ENCODE data around the gene ZMYM5. TPM values are rescaled to one million over a fixed set of nuclear protein-coding genes. Genes with fewer than 3 reads are reported as not detected.

ZMYM5 gene
- total and polyA plus RNA-seq, 11 donors = 5.0 to 10.2 (median 7.4) TPM

GRCh38 chr13:19864746-19865309 is 1.4 kb upstream of the ZMYM5 start:
- Histone ChIP-seq H3K27me3 (no peaks in the 10 kb centered on the region), H3K36me3 (no peaks in the 10 kb centered on the region), H3K4me1 (peaks cover 0 to 32% (median 19%) of the 10 kb centered on the region in 12 donors), H3K4me3 (peak overlapping the region; percentile 38 to 97 (median 88)), H3K27ac (peak overlapping the region; percentile 89 to 100 (median 98)), H3K9me3 (no peaks in the 10 kb centered on the region)
- peak in 2 of 4 donors; percentile 0 to 6 for ATAC-seq
- DNase-seq = peak in 4 of 5 donors; percentile 61 to 64 (median 62)
- TF ChIP-seq CTCF (IDR thresholded peaks at IDR 0.05) (peak; percentile 50 to 77 (median 64)), POLR2A (IDR thresholded peaks at IDR 0.05) (no peak)
- 14 to 17% (median 15%) methylated on average over 24 to 26 of the region's 26 CpGs for WGBS, 4 donors
- intact Hi-C loops (cut with DNase I) = loop anchor here in 9 of 10 donors (2.0 to 10.0 kb wide), 6 partner anchors 82 to 233 kb away; partner anchors contain the start of genes MPHOSPH8 (in 6 of the 9), PSPC1 (in 3 of the 9) and ZMYM2 (in 3 of the 9)

- Histone ChIP-seq H3K4me1 (peaks cover 0 to 32% (median 19%) of the 10 kb centered on the region in 12 donors), H3K4me3 (peak overlapping the region; percentile 38 to 97 (median 88)), H3K36me3 (peaks cover 0 to 6% (median 0%) of the 10 kb centered on the region in 9 donors), H3K27me3 (no peaks in the 10 kb centered on the region), H3K27ac (peak overlapping the region; percentile 89 to 100 (median 98)), H3K9me3 (no peaks in the 10 kb centered on the region)
- 1 to 3% (median 2%) methylated on average over 25 to 54 of the region's 54 CpGs for WGBS, 4 donors
- intact Hi-C loops (cut with DNase I) = loop anchor here in 8 of 10 donors (2.0 to 10.0 kb wide), 6 partner anchors 81 to 232 kb away; partner anchors contain the start of genes MPHOSPH8 (in 6 of the 8), PSPC1 (in 3 of the 8) and ZMYM2 (in 2 of the 8)
- ATAC-seq (peak in 3 of 4 donors; percentile 4 to 43 (median 42)), DNase-seq (peak; percentile 71 to 91 (median 79))
- no peak for TF ChIP-seq CTCF (IDR thresholded peaks at IDR 0.05)
- TF ChIP-seq POLR2A (IDR thresholded peaks at IDR 0.05) = no peak
These were observed 736 bp upstream of the ZMYM5 start for GRCh38 chr13:19864024-19864745.

GRCh38 chr13:19862481-19863313 is 752 bp downstream of the ZMYM5 start:
- Histone ChIP-seq H3K9me3 (no peaks in the 10 kb centered on the region), H3K27me3 (no peaks in the 10 kb centered on the region), H3K36me3 (peaks cover 0 to 21% (median 5%) of the 10 kb centered on the region in 9 donors), H3K27ac (peak overlapping the region; percentile 78 to 100 (median 97)), H3K4me1 (peaks cover 0 to 34% (median 20%) of the 10 kb centered on the region in 12 donors), H3K4me3 (peak overlapping the region; percentile 73 to 97 (median 88))
- 1% methylated on average over 27 to 64 of the region's 66 CpGs for WGBS, 4 donors
- intact Hi-C loops (cut with DNase I) = loop anchor here in 8 of 10 donors (1.0 to 10.0 kb wide), 9 partner anchors 80 to 230 kb away; partner anchors contain the start of genes MPHOSPH8 (in 6 of the 8), PSPC1 (in 6 of the 8) and ZMYM2 (in 6 of the 8)
- TF ChIP-seq CTCF (IDR thresholded peaks at IDR 0.05) = no peak
- no peak for TF ChIP-seq POLR2A (IDR thresholded peaks at IDR 0.05)
- ATAC-seq (no peak), DNase-seq (peak in 4 of 5 donors; percentile 21 to 39 (median 33))

All from heart left ventricle (tissue), 16 donors.